Activated effector memory CD4-positive, alpha-beta T cell treated with Interleukin-2 at 50 U/mL for 16 hours (primary cell): Measurements from ENCODE around the gene ZNF804A.
"Not testable (repeated sequence)": the region's sequence is repeated elsewhere in the genome, so short reads cannot be mapped to it uniquely, and the experiment has no call there.

ENCODE experiments used
- DNase-seq: peaks from one replicate; pipeline ENCODE4 v3.0.0-alpha.2; 2020

Gene ZNF804A

DNA sequence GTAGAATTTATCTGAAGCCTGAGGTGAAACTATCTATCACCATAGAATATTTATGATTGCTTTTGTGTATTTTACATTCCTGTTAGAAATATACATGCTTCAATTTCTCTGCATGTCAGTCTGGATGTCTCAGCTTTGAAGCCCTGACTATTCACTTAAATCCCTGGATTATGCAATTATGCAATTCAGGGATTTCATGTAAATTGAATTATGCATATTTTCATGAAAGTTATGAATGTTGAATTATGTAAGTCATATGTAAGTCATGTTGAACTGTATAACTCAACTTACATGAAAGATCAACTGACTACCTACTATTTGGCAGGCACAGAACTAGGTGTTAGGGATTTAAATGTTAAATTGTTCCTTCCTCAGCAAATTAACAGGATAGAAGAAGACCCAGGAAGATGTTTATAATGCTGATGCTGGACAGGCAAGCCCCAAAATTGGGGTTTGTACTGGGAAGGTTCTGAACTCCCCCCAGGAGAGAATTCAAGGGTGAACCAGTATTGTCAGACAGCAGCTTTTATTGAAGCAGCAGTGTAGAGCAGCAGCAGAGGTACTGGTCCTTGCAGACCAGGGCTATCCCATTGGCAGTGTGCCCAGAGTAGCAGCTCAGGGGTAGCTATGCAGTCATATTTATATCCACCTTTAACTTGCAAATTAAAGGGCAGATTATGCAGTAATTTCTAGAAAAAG lies 236.5 kb downstream of the ZNF804A start:
- no peak for DNase-seq

- DNase-seq, result no peak
Measured at GRCh38 chr2:184835398-184835715, 237.0 kb downstream of the ZNF804A start.

DNA sequence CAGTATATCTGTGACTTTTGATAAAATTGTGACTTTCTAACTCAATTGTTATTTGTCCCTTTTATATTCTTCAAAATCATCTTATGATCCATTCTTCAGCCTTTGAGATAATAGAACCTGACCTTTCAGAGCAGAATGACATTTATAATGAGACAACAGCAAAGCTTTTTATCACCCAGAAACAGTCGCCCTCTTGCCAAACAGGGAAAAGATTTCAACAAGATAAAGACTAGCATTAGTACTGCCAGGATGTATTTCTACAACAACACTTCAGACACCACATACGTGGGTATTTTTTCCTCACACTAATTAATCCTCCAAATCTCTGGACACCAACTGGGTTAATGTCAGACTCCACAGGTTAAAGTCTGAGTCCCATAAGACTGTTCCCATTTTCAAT lies 249.0 kb downstream of the ZNF804A start:
- DNase-seq, result no peak

- no peak for DNase-seq
Measured at GRCh38 chr2:184849516-184849915, 251.2 kb downstream of the ZNF804A start.

GRCh38 chr2:184851576-184851975 lies 253.2 kb downstream of the ZNF804A start:
- no peak for DNase-seq

GRCh38 chr2:184859187-184859586 lies 260.9 kb downstream of the ZNF804A start:
- DNase-seq, result no peak

DNA sequence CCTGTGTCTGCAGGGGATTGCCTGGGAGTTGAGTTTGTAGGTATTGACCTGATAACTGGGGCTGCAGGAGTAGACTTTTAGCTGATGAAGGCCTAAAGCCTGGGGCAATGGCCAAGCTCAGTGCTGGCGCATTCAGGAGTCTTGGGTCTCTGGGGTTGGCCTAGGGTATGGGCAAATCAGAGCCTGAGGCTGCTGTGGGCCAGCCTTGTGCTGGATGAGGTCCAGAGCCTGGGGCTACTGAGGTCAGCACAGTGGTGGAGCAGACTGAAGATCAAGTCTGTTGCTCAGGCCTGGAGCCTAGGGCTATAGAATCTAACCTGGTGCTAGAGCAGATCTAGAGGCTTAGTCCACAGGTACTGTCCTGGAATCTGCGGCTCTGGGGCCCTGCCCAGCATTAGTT lies 262.4 kb downstream of the ZNF804A start:
- DNase-seq, result no peak

DNA sequence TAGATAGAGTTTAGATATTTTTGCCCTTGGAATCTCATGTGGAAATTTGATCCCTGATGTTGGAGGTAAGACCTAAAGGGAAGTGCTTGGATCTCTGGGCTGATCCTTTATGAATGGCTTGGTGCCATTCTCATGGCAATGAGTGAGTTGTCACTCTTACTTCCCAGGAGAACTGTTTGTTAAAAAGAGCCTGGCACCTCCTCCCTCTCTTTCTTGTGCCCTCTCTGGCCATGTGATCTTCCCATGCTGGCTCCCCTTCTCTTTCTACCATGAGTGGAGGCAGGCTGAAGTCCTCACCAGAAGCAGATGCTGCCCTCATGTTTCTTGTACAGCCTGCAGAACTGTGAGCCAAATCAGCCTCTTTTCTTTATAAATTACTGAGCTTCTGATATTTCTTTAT lies 276.9 kb downstream of the ZNF804A start:
- no peak for DNase-seq

- no peak for DNase-seq
Measured at GRCh38 chr2:184875911-184876310, 277.6 kb downstream of the ZNF804A start.

GRCh38 chr2:184877909-184878308 lies 279.6 kb downstream of the ZNF804A start:
- DNase-seq, result no peak

DNA sequence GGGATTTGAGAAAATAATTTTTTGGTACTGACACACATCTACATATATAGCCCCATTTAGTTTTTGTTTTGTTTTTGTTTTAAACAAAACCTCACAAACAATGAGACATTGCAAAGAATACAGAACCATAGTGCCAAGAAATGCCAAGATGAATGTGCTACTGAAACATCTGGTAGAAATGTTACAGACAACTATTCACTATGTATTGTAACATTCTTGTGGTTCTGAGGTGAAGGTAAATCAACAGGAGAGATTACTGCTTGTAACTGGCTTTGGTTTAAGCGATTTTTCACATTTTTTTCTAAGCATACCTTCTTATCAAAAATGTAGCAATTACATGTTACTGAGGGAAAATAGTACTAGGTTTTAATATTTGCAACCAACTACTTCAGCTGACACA lies 281.3 kb downstream of the ZNF804A start:
- DNase-seq, result no peak

DNA sequence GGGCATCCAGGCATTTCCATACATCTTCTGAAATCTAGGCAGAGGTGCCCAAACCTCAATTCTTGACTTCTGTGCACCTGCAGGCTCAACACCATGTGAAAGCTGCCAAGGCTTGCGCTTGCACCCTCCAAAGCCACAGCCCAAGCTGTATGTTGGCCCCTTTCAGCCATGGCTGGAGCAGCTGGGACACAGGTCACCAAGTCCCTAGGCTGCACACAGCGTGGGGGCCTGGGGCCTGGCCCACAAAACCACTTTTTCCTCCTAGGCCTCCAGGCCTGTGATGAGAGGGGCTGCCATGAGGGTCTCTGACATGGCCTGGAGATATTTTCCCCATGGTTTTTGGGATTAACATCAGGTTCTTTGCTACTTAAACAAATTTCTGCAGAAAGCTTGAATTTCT lies 288.3 kb downstream of the ZNF804A start:
- DNase-seq, result not testable (repeated sequence)

GRCh38 chr2:184890311-184890710 lies 292.0 kb downstream of the ZNF804A start:
- DNase-seq, result no peak

- no peak for DNase-seq
Measured at GRCh38 chr2:184904991-184905390, 306.7 kb downstream of the ZNF804A start.

GRCh38 chr2:184906160-184906559 lies 307.8 kb downstream of the ZNF804A start:
- no peak for DNase-seq

DNA sequence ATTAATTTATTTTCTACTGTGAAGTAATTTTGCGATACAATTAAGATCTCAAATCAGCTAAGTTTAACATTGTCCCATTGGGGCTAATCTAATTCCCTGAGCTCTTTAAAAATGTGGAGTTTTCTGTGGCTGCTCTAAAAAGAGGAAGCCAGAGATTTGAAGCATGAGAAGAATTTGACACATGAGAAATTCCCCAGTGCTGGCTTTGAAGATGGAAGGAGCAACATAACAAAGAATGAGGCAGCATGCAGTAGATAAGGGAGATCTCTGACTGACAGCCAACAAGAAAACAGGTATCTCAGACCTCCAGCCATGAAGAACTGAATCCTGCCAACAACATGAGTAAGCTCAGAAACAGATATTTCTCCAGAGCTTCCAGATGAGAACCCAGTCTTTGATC lies 308.4 kb downstream of the ZNF804A start:
- DNase-seq, result no peak

DNA sequence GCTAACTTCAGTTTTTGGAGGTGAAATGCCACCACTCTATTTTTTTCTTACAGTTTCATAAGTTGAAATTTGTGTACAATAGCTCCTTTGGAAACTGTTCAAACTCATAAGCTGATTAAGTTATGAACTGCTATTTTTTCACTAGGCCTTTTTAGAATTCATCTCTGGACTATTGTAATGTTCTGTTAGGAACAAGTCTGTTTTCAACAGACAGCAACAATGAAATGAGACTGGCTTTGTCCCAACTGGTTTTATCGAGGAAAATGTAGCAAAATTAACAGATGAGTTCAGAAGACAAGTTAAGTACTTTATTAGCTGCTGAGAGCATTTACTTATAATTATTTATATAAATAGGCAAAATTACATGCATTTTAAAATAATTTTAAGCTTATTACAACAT lies 310.6 kb downstream of the ZNF804A start:
- no peak for DNase-seq

DNA sequence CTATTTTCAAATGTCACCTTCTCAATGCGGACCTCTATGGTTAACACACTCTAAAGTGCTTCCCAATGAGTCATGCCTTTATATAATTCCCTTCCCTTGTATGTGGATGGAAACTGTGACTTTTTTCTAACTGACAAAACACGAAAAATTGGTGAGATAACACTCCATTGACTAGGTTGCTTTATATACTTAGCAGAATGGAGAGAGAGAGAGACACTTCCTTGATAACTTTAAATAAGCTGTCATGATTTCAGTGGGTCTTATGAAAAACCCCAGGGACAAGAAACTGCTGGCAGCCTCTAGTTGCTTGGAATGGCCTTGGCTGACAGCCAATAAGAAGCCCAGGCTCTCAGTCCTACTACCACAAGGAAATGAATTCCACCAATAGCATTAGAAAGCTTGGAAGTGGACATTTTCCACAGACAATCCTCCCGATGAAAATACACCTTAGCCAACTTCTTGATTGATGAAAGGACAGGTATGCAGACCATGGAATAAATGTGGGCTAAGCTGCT lies 322.2 kb downstream of the ZNF804A start:
- DNase-seq, result no peak

GRCh38 chr2:184921676-184922075 lies 323.3 kb downstream of the ZNF804A start:
- DNase-seq, result no peak

DNA sequence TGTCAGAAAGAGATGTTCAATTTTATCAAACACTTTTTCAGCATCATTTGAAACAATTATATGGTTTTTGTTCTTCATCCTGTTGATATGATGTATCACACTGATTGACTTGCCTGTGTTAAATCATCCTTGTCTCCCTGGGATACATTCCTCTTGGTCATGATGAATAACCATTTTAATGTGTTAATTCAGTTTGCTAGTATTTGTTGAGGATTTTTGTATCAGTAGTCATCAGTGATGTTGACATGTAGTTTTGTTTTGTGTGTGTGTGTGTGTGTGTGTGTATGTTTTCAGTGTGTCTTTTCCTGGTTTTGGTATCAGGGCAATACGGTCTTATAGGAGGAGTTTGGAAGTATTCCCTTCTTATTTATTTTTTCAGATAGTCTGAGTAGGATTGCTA lies 325.4 kb downstream of the ZNF804A start:
- no peak for DNase-seq

- no peak for DNase-seq
Measured at GRCh38 chr2:184927040-184927439, 328.7 kb downstream of the ZNF804A start.

DNA sequence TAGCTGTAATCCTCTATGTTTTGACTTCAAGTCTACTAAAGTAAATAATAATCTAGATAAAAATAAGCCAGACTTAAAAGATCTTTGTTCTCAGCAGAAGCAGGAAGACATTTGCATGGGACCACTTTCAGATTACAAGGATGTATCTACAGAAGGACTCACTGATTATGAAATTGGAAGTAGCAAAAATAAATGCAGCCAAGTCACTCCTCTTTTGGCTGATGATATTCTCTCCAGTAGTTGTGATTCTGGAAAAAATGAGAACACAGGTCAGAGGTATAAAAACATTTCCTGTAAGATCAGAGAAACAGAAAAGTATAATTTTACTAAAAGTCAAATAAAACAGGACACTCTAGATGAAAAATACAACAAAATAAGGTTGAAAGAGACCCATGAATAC lies 338.4 kb downstream of the ZNF804A start:
- no peak for DNase-seq

GRCh38 chr2:184938221-184938985 lies 340.1 kb downstream of the ZNF804A start:
- no peak for DNase-seq

- no peak for DNase-seq
Measured at GRCh38 chr2:184945326-184945725, 347.0 kb downstream of the ZNF804A start.

DNA sequence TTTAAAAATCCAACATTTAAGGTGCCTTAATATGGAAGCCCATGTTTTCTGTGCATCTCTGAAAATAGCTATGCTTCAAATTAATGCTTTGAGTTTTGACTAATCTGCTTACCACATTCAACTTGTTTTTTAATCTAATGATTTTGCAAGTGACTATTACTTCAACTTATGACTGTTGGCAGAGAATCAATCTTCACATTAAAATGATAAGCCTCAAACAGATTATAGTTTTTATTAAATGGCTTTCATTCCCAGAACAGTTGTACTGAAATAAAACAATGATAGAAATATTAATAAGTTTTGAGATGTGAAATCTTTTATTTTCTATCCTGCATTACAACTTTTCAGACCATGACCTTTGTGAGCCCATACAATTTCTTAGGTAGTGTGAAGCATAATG lies 347.5 kb downstream of the ZNF804A start:
- DNase-seq, result no peak
